DOHH2 (cell line): Measurements from ENCODE around the gene KIF21A.

ENCODE experiments used
- H3F3A ChIP-seq: fragments of 200-600 bp; sonication (generic), shearing (Covaris generic); 2 replicates; pipeline ENCODE4 v1.6.0; 2016; ENCODE audit warnings: antibody characterized with exemption, mild to moderate bottlenecking; ENCODE audit not compliant: control insufficient read depth, insufficient read depth
- H3K27ac ChIP-seq: fragments of 200-600 bp; sonication (generic); 2 replicates; pipeline ENCODE4 v1.5.1; 2014; ENCODE audit warnings: low read depth, mild to moderate bottlenecking, low read length, moderate library complexity
- H3K27me3 ChIP-seq: fragments of 200-600 bp; sonication (generic); 2 replicates; pipeline ENCODE4 v1.6.1; 2014; ENCODE audit warnings: mild to moderate bottlenecking, low read length, mixed read lengths; ENCODE audit not compliant: control insufficient read depth
- H3K36me3 ChIP-seq: fragments of 200-600 bp; sonication (generic); 2 replicates; pipeline ENCODE4 v1.6.1; 2014; ENCODE audit warnings: mild to moderate bottlenecking, low read length, moderate library complexity, mixed read lengths; ENCODE audit not compliant: control insufficient read depth
- H3K4me1 ChIP-seq: fragments of 200-600 bp; sonication (generic); 2 replicates; pipeline ENCODE4 v1.6.1; 2014; ENCODE audit warnings: mild to moderate bottlenecking, low read length, mixed read lengths; ENCODE audit not compliant: control insufficient read depth
- H3K4me2 ChIP-seq: fragments of 200-600 bp; sonication (generic); 2 replicates; pipeline ENCODE4 v1.6.0; 2014; ENCODE audit warnings: mild to moderate bottlenecking, low read length, moderate library complexity
- H3K4me3 ChIP-seq: fragments of 200-600 bp; sonication (generic); 2 replicates; pipeline ENCODE4 v1.5.1; 2014; ENCODE audit warnings: mild to moderate bottlenecking, low read length, mixed read lengths
- H3K79me2 ChIP-seq: fragments of 200-600 bp; sonication (generic); 2 replicates; pipeline ENCODE4 v1.6.1; 2014; ENCODE audit warnings: mild to moderate bottlenecking, low read length, mixed read lengths; ENCODE audit not compliant: control insufficient read depth
- H3K9me2 ChIP-seq: fragments of 200-600 bp; sonication (generic); replicated peaks from 2 replicates; pipeline ENCODE4 v1.6.1; 2014; ENCODE audit warnings: mild to moderate bottlenecking, low read length, mixed read lengths; ENCODE audit not compliant: control insufficient read depth
- H3K9me3 ChIP-seq: fragments of 200-600 bp; sonication (generic); 2 replicates; pipeline ENCODE4 v1.6.1; 2014; ENCODE audit warnings: antibody characterized with exemption, low read length, mixed read lengths; ENCODE audit not compliant: control insufficient read depth, insufficient read depth
- H4K20me1 ChIP-seq: fragments of 200-600 bp; sonication (generic); 2 replicates; pipeline ENCODE4 v1.6.0; 2014; ENCODE audit warnings: low read depth, mild to moderate bottlenecking, antibody characterized with exemption, low read length, moderate library complexity; ENCODE audit not compliant: control insufficient read depth, insufficient read depth
- EZH2phosphoT487 ChIP-seq: fragments of 200-600 bp; sonication (generic); IDR thresholded peaks from 2 replicates; pipeline ENCODE4 v1.6.1; 2017; ENCODE audit warnings: borderline replicate concordance, mild to moderate bottlenecking, antibody characterized with exemption, low read length, moderate library complexity, mixed read lengths
- TF ChIP-seq, protein P1 (sequence below): fragments of 200-600 bp; sonication (generic); IDR thresholded peaks from one replicate; pipeline ENCODE4 v1.5.1; 2014; ENCODE audit warnings: antibody characterized with exemption, mild to moderate bottlenecking, low read depth, low read length; ENCODE audit not compliant: poor library complexity, severe bottlenecking

KIF21A gene

GRCh38 chr12:39375206-39375808, 67.6 kb downstream of the KIF21A start:
- TF ChIP-seq, protein P1, sequence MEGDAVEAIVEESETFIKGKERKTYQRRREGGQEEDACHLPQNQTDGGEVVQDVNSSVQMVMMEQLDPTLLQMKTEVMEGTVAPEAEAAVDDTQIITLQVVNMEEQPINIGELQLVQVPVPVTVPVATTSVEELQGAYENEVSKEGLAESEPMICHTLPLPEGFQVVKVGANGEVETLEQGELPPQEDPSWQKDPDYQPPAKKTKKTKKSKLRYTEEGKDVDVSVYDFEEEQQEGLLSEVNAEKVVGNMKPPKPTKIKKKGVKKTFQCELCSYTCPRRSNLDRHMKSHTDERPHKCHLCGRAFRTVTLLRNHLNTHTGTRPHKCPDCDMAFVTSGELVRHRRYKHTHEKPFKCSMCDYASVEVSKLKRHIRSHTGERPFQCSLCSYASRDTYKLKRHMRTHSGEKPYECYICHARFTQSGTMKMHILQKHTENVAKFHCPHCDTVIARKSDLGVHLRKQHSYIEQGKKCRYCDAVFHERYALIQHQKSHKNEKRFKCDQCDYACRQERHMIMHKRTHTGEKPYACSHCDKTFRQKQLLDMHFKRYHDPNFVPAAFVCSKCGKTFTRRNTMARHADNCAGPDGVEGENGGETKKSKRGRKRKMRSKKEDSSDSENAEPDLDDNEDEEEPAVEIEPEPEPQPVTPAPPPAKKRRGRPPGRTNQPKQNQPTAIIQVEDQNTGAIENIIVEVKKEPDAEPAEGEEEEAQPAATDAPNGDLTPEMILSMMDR, result peak; percentile 46
- no peak for TF ChIP-seq EZH2phosphoT487
- no peaks in the 10 kb centered on the region for H3K9me3 ChIP-seq
- no peaks in the 10 kb centered on the region for H3K79me2 ChIP-seq
- H3K4me1 ChIP-seq, result no peaks in the 10 kb centered on the region
- no peaks in the 10 kb centered on the region for H4K20me1 ChIP-seq
- no peak overlapping the region for H3K27ac ChIP-seq
- no peaks in the 10 kb centered on the region for H3F3A ChIP-seq
- no peaks in the 10 kb centered on the region for H3K27me3 ChIP-seq
- H3K36me3 ChIP-seq, result no peaks in the 10 kb centered on the region
- H3K9me2 ChIP-seq, result no peaks in the 10 kb centered on the region
- no peak overlapping the region for H3K4me3 ChIP-seq
- no peak overlapping the region for H3K4me2 ChIP-seq

GRCh38 chr12:39372929-39373328, 70.0 kb downstream of the KIF21A start:
- Histone ChIP-seq H3K4me1 (no peaks in the 10 kb centered on the region), H3K4me2 (no peak overlapping the region), H3K36me3 (no peaks in the 10 kb centered on the region)

DNA sequence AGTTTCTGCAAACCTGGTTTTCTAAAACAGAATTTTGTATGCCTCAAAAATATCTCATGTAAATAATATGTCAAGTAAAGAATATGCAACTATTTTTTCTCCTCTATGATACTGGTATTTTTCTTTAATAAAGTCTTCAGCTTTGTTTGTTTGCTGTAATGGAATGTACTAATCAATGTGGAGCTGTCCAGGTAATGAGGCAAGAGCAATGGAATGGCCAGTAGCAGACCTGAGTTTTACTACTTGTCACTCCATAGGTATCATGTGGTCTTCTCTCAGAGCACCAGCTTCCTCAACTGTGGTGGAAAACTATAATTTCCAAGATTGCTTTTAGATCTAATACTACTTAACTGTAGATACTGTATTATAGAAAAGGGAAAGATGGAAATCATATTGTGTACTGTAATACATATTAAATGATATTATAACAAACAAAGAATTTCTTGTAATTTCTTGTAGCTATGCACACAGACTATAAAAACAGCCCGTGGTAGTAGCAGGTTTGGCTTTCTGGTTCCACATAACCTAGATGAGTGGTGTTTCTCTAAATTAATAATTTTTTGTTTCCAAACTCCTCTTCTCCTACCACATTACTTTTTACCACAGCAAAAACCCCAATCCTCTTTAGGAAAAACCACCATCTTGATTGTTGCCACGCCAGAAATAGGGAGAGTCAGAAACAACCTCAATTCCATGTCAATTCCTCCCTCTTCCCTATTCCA, 70.6 kb downstream of the KIF21A start:
- Histone ChIP-seq H3K4me2 (no peak overlapping the region), H3F3A (no peaks in the 10 kb centered on the region), H3K9me2 (no peaks in the 10 kb centered on the region), H3K4me1 (no peaks in the 10 kb centered on the region), H3K27me3 (no peaks in the 10 kb centered on the region), H3K27ac (no peak overlapping the region), H3K9me3 (no peaks in the 10 kb centered on the region), H4K20me1 (no peaks in the 10 kb centered on the region), H3K4me3 (no peak overlapping the region), H3K79me2 (no peaks in the 10 kb centered on the region), H3K36me3 (no peaks in the 10 kb centered on the region)
- TF ChIP-seq, protein P1, result no peak
- TF ChIP-seq EZH2phosphoT487, result no peak

More at GRCh38 chr12:39372929-39373328, 70.0 kb downstream of the KIF21A start:
- H4K20me1 ChIP-seq, result no peaks in the 10 kb centered on the region
- H3K27me3 ChIP-seq, result no peaks in the 10 kb centered on the region
- H3K9me2 ChIP-seq, result no peaks in the 10 kb centered on the region
- H3K9me3 ChIP-seq, result no peaks in the 10 kb centered on the region
- H3F3A ChIP-seq, result no peaks in the 10 kb centered on the region
- no peak overlapping the region for H3K27ac ChIP-seq
- H3K4me3 ChIP-seq, result no peak overlapping the region
- H3K79me2 ChIP-seq, result no peaks in the 10 kb centered on the region
- TF ChIP-seq, protein P1, result no peak
- TF ChIP-seq EZH2phosphoT487, result no peak
